ENCODE results near the gene VCL. TPM values are rescaled to one million over a fixed set of nuclear protein-coding genes. Genes with fewer than 3 reads are reported as not detected.

VCL gene
- polyA plus RNA-seq, 1 of the 3 experiments (the other 2 are of a cell fraction): 147 TPM

GRCh38 chr10:74056050-74056818 lies 58.3 kb downstream of the VCL start:
- H3K4me1 ChIP-seq (ENCODE audit: control insufficient read depth in 1 of 2, insufficient read depth in 2 of 2, low read depth in 1 of 2, low read length in 1 of 2): peaks cover 0 to 22% of the 10 kb centered on the region in 2 experiments; a peak in 2 of 4 replicates
- no peak overlapping the region for H3K4me3 ChIP-seq (ENCODE audit: low read depth in 2 of 2, low read length in 1 of 2)
- TF ChIP-seq JUND (IDR thresholded peaks at IDR 0.05) (peak; percentile 80), GATA2 (CRISPR knock-in tag; IDR thresholded peaks at IDR 0.05) (no peak), EP300 (IDR thresholded peaks at IDR 0.05; ENCODE audit: borderline replicate concordance in 1 of 2, low read depth in 1 of 2, low read length in 1 of 2) (peak in 1 of 2 experiments; percentile 29; a peak in 1 of 4 replicates), TCF12 (IDR thresholded peaks at IDR 0.05) (peak; percentile 46), NFIC (IDR thresholded peaks at IDR 0.05; ENCODE audit: borderline replicate concordance) (no peak; the same call in 1 of the 2 replicates), TEAD4 (IDR thresholded peaks at IDR 0.05; ENCODE audit: borderline replicate concordance, insufficient read depth) (peak; percentile 59; the same call in 1 of the 2 replicates), FOSL2 (IDR thresholded peaks at IDR 0.05; ENCODE audit: borderline replicate concordance, low read depth) (peak; percentile 62; the same call in 1 of the 2 replicates), PBX3 (IDR thresholded peaks at IDR 0.05) (no peak)
- WGBS (ENCODE audit: low lambda C conversion rate): 54% methylated on average over 2 of the region's 2 CpGs
- peak overlapping the region; percentile 15; the same call in 1 of the 2 replicates for H3K9ac ChIP-seq
- peak overlapping the region; percentile 36 to 75; a peak in 3 of 4 replicates for H3K27ac ChIP-seq (ENCODE audit: low read depth in 2 of 2, low read length in 1 of 2)
- no peak overlapping the region for H2AFZ ChIP-seq (ENCODE audit: low read depth)
- ChIA-PET POLR2A (no interaction called here), CTCF (interaction anchor here (1.0 kb wide), 1 partner anchor 25 kb away, joined by 3 read pairs; no protein-coding TSS in a partner anchor)
- H3K36me3 ChIP-seq (replicated peaks in 1 of 2; ENCODE audit: control insufficient read depth in 1 of 2, insufficient read depth in 2 of 2, low read length in 1 of 2): peaks cover 0 to 11% of the 10 kb centered on the region in 2 experiments
- no peak for DNase-seq
- no peaks in the 10 kb centered on the region for H3K9me3 ChIP-seq
- peaks cover 32% of the 10 kb centered on the region for H3F3A ChIP-seq (replicated peaks; ENCODE audit: insufficient read depth)
- peaks cover 61% of the 10 kb centered on the region for H4K20me1 ChIP-seq (ENCODE audit: insufficient read depth)
- no peaks in the 10 kb centered on the region for H3K27me3 ChIP-seq (ENCODE audit: insufficient read depth)
- H3K9me2 ChIP-seq: no peaks in the 10 kb centered on the region
- peaks cover 100% of the 10 kb centered on the region for H3K79me2 ChIP-seq (ENCODE audit: insufficient read depth)
- peak overlapping the region; percentile 43; the same call in 1 of the 2 replicates for H3K4me2 ChIP-seq

- Histone ChIP-seq H3K27ac (ENCODE audit: low read depth in 2 of 2, low read length in 1 of 2) (no peak overlapping the region), H3K27me3 (ENCODE audit: insufficient read depth) (no peaks in the 10 kb centered on the region), H2AFZ (ENCODE audit: low read depth) (no peak overlapping the region), H3K4me1 (ENCODE audit: control insufficient read depth in 1 of 2, insufficient read depth in 2 of 2, low read depth in 1 of 2, low read length in 1 of 2) (peaks cover 0 to 26% of the 10 kb centered on the region in 2 experiments; a peak in 2 of 4 replicates), H3K4me3 (ENCODE audit: low read depth in 2 of 2, low read length in 1 of 2) (no peak overlapping the region), H3K9ac (no peak overlapping the region), H3K9me2 (no peaks in the 10 kb centered on the region), H3K36me3 (replicated peaks in 1 of 2; ENCODE audit: control insufficient read depth in 1 of 2, insufficient read depth in 2 of 2, low read length in 1 of 2) (peaks cover 0 to 28% of the 10 kb centered on the region in 2 experiments), H3K79me2 (ENCODE audit: insufficient read depth) (peaks cover 100% of the 10 kb centered on the region), H3F3A (replicated peaks; ENCODE audit: insufficient read depth) (peaks cover 43% of the 10 kb centered on the region), H3K9me3 (no peaks in the 10 kb centered on the region), H4K20me1 (ENCODE audit: insufficient read depth) (peaks cover 56% of the 10 kb centered on the region), H3K4me2 (no peak overlapping the region)
- TF ChIP-seq POLR2AphosphoS5 (IDR thresholded peaks at IDR 0.05; ENCODE audit: low read depth, low read length) (0 out of 2 replicates have a peak, but pooled peaks have one; percentile 18), RAD21 (IDR thresholded peaks at IDR 0.05; ENCODE audit: low read length) (no peak)
- 93% methylated on average over 4 of the region's 4 CpGs for WGBS (ENCODE audit: low lambda C conversion rate)
- ChIA-PET POLR2A (no interaction called here), CTCF (interaction anchor here (0.6 to 1.6 kb wide), 3 partner anchors 46 to 172 kb away, joined by 3 to 6 read pairs (median 3); no protein-coding TSS in a partner anchor)
- no peak for DNase-seq
Observed at GRCh38 chr10:74058071-74058470, 60.2 kb downstream of the VCL start.

Measured in SK-N-SH (cell line).